Endothelial cell of umbilical vein (primary cell): ENCODE measurements around the gene PPIB.

Experiments
- EZH2 ChIP-seq: IDR thresholded peaks from 2 replicates; pipeline ENCODE4 v1.6.1; 2012; ENCODE audit warnings: borderline replicate concordance, low read depth, mild to moderate bottlenecking, moderate library complexity, low read length, inconsistent platforms; ENCODE audit not compliant: severe bottlenecking
- FOS ChIP-seq: IDR thresholded peaks from 2 replicates; pipeline ENCODE4 v1.6.1; 2011; ENCODE audit warnings: mild to moderate bottlenecking, low read length, moderate library complexity, borderline replicate concordance; ENCODE audit not compliant: insufficient read depth
- JUN ChIP-seq: IDR thresholded peaks from 2 replicates; pipeline ENCODE4 v1.6.1; 2011; ENCODE audit warnings: borderline replicate concordance, low read depth; ENCODE audit not compliant: insufficient read length, insufficient read depth
- MAX ChIP-seq: IDR thresholded peaks from 2 replicates; pipeline ENCODE4 v1.6.1; 2011; ENCODE audit not compliant: insufficient read depth, insufficient read length
- MYC ChIP-seq: IDR thresholded peaks from one replicate; pipeline ENCODE4 v1.6.1; 2011; ENCODE audit warnings: mild to moderate bottlenecking, low read depth, low read length
- POLR2A ChIP-seq: IDR thresholded peaks from 2 replicates; pipeline ENCODE4 v1.6.1; 2012; ENCODE audit warnings: low read depth, mild to moderate bottlenecking, control low read depth, low read length
- POLR2AphosphoS5 ChIP-seq: IDR thresholded peaks from 2 replicates; pipeline ENCODE4 v1.6.1; 2012; ENCODE audit warnings: low read depth, mild to moderate bottlenecking, control low read depth, low read length, moderate library complexity; ENCODE audit not compliant: insufficient read depth
- TF ChIP-seq, protein P1 (sequence below), 2 donors: IDR thresholded peaks; 1 replicate in 1 of 2; 2 replicates in 1 of 2; pipeline ENCODE4 v1.5.1; 2011; ENCODE audit warnings: low read length in 2 of 2, mild to moderate bottlenecking in 2 of 2, moderate library complexity in 2 of 2, control low read depth in 1 of 2, inconsistent platforms in 1 of 2, low read depth in 1 of 2; ENCODE audit not compliant: insufficient read depth in 1 of 2; ENCODE audit errors: extremely low read depth in 1 of 2

DNA sequence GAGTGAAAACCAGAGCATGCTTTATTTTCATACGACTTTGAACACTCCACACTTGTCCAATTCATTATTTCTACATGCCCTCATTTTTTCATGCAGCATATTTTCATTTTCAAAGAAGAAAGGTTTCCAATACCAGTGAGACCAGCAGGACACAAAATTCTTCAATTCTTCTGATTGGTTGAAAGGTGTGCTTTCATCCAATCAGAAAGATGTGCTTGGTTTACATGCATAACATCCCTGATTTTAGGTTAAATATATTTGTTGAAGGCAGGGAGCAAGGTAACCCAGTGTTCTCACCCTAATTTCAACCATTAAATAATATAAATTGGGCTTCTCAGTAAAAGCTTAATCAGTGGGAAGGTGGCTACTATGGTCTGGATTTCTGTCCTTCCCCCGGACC lies 47.5 kb upstream of the PPIB start:
- TF ChIP-seq, protein P1, sequence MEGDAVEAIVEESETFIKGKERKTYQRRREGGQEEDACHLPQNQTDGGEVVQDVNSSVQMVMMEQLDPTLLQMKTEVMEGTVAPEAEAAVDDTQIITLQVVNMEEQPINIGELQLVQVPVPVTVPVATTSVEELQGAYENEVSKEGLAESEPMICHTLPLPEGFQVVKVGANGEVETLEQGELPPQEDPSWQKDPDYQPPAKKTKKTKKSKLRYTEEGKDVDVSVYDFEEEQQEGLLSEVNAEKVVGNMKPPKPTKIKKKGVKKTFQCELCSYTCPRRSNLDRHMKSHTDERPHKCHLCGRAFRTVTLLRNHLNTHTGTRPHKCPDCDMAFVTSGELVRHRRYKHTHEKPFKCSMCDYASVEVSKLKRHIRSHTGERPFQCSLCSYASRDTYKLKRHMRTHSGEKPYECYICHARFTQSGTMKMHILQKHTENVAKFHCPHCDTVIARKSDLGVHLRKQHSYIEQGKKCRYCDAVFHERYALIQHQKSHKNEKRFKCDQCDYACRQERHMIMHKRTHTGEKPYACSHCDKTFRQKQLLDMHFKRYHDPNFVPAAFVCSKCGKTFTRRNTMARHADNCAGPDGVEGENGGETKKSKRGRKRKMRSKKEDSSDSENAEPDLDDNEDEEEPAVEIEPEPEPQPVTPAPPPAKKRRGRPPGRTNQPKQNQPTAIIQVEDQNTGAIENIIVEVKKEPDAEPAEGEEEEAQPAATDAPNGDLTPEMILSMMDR (IDR thresholded peaks at IDR 0.05; ENCODE audit: extremely low read depth in 1 of 2, insufficient read depth in 1 of 2, low read depth in 1 of 2, low read length in 2 of 2), result no peak
- TF ChIP-seq POLR2A (no peak), EZH2 (no peak), POLR2AphosphoS5 (no peak), FOS (no peak), MAX (no peak), JUN (no peak), MYC (no peak)
